ENCODE results near the gene ZNF682.

GRCh38 chr19:20044663-20045062 is 5.4 kb upstream of the ZNF682 start:
- TF ChIP-seq POLR2AphosphoS5 (IDR thresholded peaks at IDR 0.05; ENCODE audit: low read depth): no peak
- TF ChIP-seq CTCF (conservative IDR thresholded peaks at IDR 0.05; ENCODE audit: low read depth in 2 of 2): no peak
- TF ChIP-seq JUNB (IDR thresholded peaks at IDR 0.05; ENCODE audit: unreplicated experiment): no peak
- no peak for TF ChIP-seq EZH2 (IDR thresholded peaks at IDR 0.05; ENCODE audit: low read depth, unreplicated experiment)
- no peak for TF ChIP-seq NANOG (IDR thresholded peaks at IDR 0.05; ENCODE audit: borderline replicate concordance)
